GM12878 (cell line): Measurements from ENCODE around the gene WBP2NL. TPM values are rescaled to one million over a fixed set of nuclear protein-coding genes. Genes with fewer than 3 reads are reported as not detected.

Experiments
- ATAC-seq: fragments of 200-7000 bp; cut with Tn5 transposase; 3 replicates; pipeline ENCODE4 v1.9.1; 2020; ENCODE audit warnings: mild to moderate bottlenecking, moderate library complexity
- BruUV-seq: library from RNA; stranded (reverse); fragments of 400-500 nt; replicated peaks from 2 replicates; lab custom pipeline; 2021; lab: Mats Ljungman, UMichigan
- CTCF ChIA-PET: fragments of 300-600 bp; sonication (Branson Sonifier 250); formaldehyde crosslinking; extraction: SDS; loops from one replicate; lab custom pipeline; 2021; ENCODE audit warnings: inconsistent platforms; lab: Yijun Ruan, JAX
- POLR2A ChIA-PET: fragments of 350-600 bp; formaldehyde crosslinking; extraction: SDS; loops from one replicate; lab custom pipeline; 2021; ENCODE audit warnings: inconsistent platforms; lab: Charles Lee
- RAD21 ChIA-PET: fragments of 300-600 bp; sonication (Branson Sonifier 250); formaldehyde crosslinking; loops from one replicate; lab custom pipeline; 2023; ENCODE audit warnings: antibody characterized with exemption; ENCODE audit not compliant: unreplicated experiment; lab: Charles Lee
- SMC1A ChIA-PET: fragments of 300-600 bp; sonication (Branson Sonifier 250); formaldehyde crosslinking; loops from one replicate; lab custom pipeline; 2023; ENCODE audit not compliant: unreplicated experiment, uncharacterized antibody; lab: Charles Lee
- DNase-seq: peaks from one replicate; pipeline ENCODE4 v3.0.0-alpha.2; 2011; ENCODE audit warnings: low read depth, low spot score
- FAIRE-seq: peaks from 3 replicates; lab custom pipeline; 2011; peaks lifted over from hg19 to GRCh38; lab: Jason Lieb, UNC
- H2AFZ ChIP-seq: 2 replicates; pipeline ENCODE4 v1.6.0; 2011; ENCODE audit warnings: low read depth, low read length, control low read depth; ENCODE audit not compliant: control insufficient read depth
- H3K27ac ChIP-seq: 2 replicates; pipeline ENCODE4 v1.5.1; 2011; ENCODE audit warnings: control low read depth; ENCODE audit not compliant: control insufficient read depth, insufficient read depth
- H3K27me3 ChIP-seq, 2 experiments: replicated peaks in 1 of 2; 2 replicates each; pipeline versions ENCODE4 v1.6.0 to v1.6.1; 2011; ENCODE audit warnings: low read length in 1 of 2; ENCODE audit not compliant: control insufficient read depth in 2 of 2, insufficient read depth in 2 of 2
- H3K36me3 ChIP-seq, 2 experiments: 2 replicates each; pipeline ENCODE4 v1.5.1; 2011; ENCODE audit warnings: low read length in 1 of 2; ENCODE audit not compliant: control insufficient read depth in 2 of 2, insufficient read depth in 2 of 2
- H3K4me1 ChIP-seq: 2 replicates; pipeline ENCODE4 v1.6.1; 2011; ENCODE audit warnings: mild to moderate bottlenecking, low read length, moderate library complexity, mixed read lengths; ENCODE audit not compliant: control insufficient read depth, insufficient read depth
- H3K4me2 ChIP-seq: 2 replicates; pipeline ENCODE4 v1.6.0; 2011; ENCODE audit warnings: control low read depth; ENCODE audit not compliant: control insufficient read depth, insufficient read depth
- H3K4me3 ChIP-seq: fragments of 200-600 bp; sonication (generic); 2 replicates; pipeline ENCODE4 v1.5.1; 2016
- H3K79me2 ChIP-seq: 2 replicates; pipeline ENCODE4 v1.6.0; 2011; ENCODE audit warnings: low read length; ENCODE audit not compliant: control insufficient read depth, insufficient read depth
- H3K9ac ChIP-seq: 2 replicates; pipeline ENCODE4 v1.8.0; 2011; ENCODE audit warnings: low read length, control low read depth, mixed read lengths; ENCODE audit not compliant: control insufficient read depth, insufficient read depth
- H3K9me3 ChIP-seq: replicated peaks from 3 replicates; pipeline ENCODE4 v1.5.1; 2011; ENCODE audit warnings: mild to moderate bottlenecking, low read length; ENCODE audit not compliant: control insufficient read depth, insufficient read depth
- H4K20me1 ChIP-seq: 2 replicates; pipeline ENCODE4 v1.6.0; 2011; ENCODE audit not compliant: control insufficient read depth, insufficient read depth
- BMI1 ChIP-seq: fragments of 450-650 bp; IDR thresholded peaks from 2 replicates; pipeline ENCODE4 v1.6.1; 2016; ENCODE audit warnings: mild to moderate bottlenecking, moderate library complexity, borderline replicate concordance
- CHD4 ChIP-seq: fragments of 200-600 bp; sonication (generic); IDR thresholded peaks from 2 replicates; pipeline ENCODE4 v1.6.1; 2016; ENCODE audit warnings: mild to moderate bottlenecking
- MYB ChIP-seq: fragments of 150-350 bp; IDR thresholded peaks from 2 replicates; pipeline ENCODE4 v1.6.1; 2014; ENCODE audit warnings: mild to moderate bottlenecking, low read depth, low read length, borderline replicate concordance
- PAX5 ChIP-seq: IDR thresholded peaks from 2 replicates; pipeline ENCODE4 v1.6.1; 2011; ENCODE audit warnings: low read depth, low read length, borderline replicate concordance
- RAD21 ChIP-seq: IDR thresholded peaks from 2 replicates; pipeline ENCODE4 v1.6.1; 2011; ENCODE audit warnings: mild to moderate bottlenecking, low read depth, low read length, moderate library complexity; ENCODE audit not compliant: insufficient read depth
- SMAD1 ChIP-seq: fragments of 450-650 bp; IDR thresholded peaks from 2 replicates; pipeline ENCODE4 v1.6.1; 2018; ENCODE audit warnings: mild to moderate bottlenecking, low read depth; ENCODE audit not compliant: partially characterized antibody
- SP1 ChIP-seq: IDR thresholded peaks from one replicate; pipeline ENCODE4 v1.6.1; 2011; ENCODE audit warnings: low read depth, low read length
- SREBF1 ChIP-seq: IDR thresholded peaks from 2 replicates; pipeline ENCODE4 v1.6.1; 2012; ENCODE audit warnings: mild to moderate bottlenecking, low read length
- TARDBP ChIP-seq: IDR thresholded peaks from 2 replicates; pipeline ENCODE4 v1.6.1; 2016; ENCODE audit warnings: borderline replicate concordance
- TCF12 ChIP-seq: IDR thresholded peaks from 2 replicates; pipeline ENCODE4 v1.6.1; 2011; ENCODE audit warnings: low read depth, mild to moderate bottlenecking, low read length
- ZBED1 ChIP-seq: IDR thresholded peaks from 2 replicates; pipeline ENCODE4 v1.6.1; 2016; ENCODE audit warnings: borderline replicate concordance
- WGBS: methylation state at CpG from one replicate; pipeline ENCODE4 v1.1.6; 2016; ENCODE audit warnings: low lambda C conversion rate; ENCODE audit not compliant: insufficient replicate concordance, insufficient coverage; ENCODE audit errors: missing lambda C conversion rate; 5-methylcytosine and 5-hydroxymethylcytosine counted together
- in situ Hi-C: fragments of 300-500 bp; cut with MboI; formaldehyde crosslinking; loops from 9 replicates; pipeline ENCODE4 v1.14.3; 2018; ENCODE audit warnings: mixed read lengths
- intact Hi-C: fragments of 100-400 bp; cut with micrococcal nuclease; formaldehyde crosslinking; loops from one replicate; pipeline ENCODE4 v1.14.2; 2022; ENCODE audit not compliant: unreplicated experiment
- polyA plus RNA-seq, 11 experiments: library from polyadenylated mRNA; depleted of rRNA in 4 of 11; unstranded in 6 of 11; stranded (reverse) in 5 of 11; fragments of >200 nt; fragmentation: Nextera tagmentation in 4 of 11; fragmentation: Illumina TruSeq in 1 of 11; extraction: Ambion mirVana in 4 of 11; extraction: Trizol in 1 of 11; gene quantifications; 1 replicate in 1 of 11; 2 replicates in 10 of 11; pipeline versions ENCODE4 v1.2.1 to v1.2.3, GENCODE V29; 2011 to 2016; ENCODE audit warnings: inconsistent platforms in 2 of 11, missing spikeins in 2 of 11, low read depth in 1 of 11
- total RNA-seq, 4 experiments: library from RNA; depleted of rRNA in 3 of 4; stranded (reverse); fragments of >200 nt in 3 of 4; fragmentation: Illumina TruSeq in 1 of 4; extraction: Trizol in 1 of 4; gene quantifications; 2 replicates each; pipeline versions ENCODE4 v1.2.1 to v1.2.3, GENCODE V29; 2013 to 2021
- TF ChIP-seq, protein P1 (sequence below): fragments of 450-650 bp; IDR thresholded peaks from 2 replicates; pipeline ENCODE4 v1.6.1; 2017; ENCODE audit warnings: borderline replicate concordance
- TF ChIP-seq, protein P2 (sequence below): IDR thresholded peaks from 2 replicates; pipeline ENCODE4 v1.6.1; 2011; ENCODE audit warnings: low read depth, mild to moderate bottlenecking, low read length, moderate library complexity, borderline replicate concordance; ENCODE audit errors: extremely low read depth
- TF ChIP-seq, protein P3 (sequence below): IDR thresholded peaks from 2 replicates; pipeline ENCODE4 v1.6.1; 2011; ENCODE audit warnings: low read depth, low read length, improper control_type of control experiment, borderline replicate concordance

Gene WBP2NL
- total and polyA plus RNA-seq, 10 of the 15 experiments (the other 5 are each of a cell fraction or from before 2014, with no cell fraction given) = 0.46 to 1.9 (median 1.3) TPM

DNA sequence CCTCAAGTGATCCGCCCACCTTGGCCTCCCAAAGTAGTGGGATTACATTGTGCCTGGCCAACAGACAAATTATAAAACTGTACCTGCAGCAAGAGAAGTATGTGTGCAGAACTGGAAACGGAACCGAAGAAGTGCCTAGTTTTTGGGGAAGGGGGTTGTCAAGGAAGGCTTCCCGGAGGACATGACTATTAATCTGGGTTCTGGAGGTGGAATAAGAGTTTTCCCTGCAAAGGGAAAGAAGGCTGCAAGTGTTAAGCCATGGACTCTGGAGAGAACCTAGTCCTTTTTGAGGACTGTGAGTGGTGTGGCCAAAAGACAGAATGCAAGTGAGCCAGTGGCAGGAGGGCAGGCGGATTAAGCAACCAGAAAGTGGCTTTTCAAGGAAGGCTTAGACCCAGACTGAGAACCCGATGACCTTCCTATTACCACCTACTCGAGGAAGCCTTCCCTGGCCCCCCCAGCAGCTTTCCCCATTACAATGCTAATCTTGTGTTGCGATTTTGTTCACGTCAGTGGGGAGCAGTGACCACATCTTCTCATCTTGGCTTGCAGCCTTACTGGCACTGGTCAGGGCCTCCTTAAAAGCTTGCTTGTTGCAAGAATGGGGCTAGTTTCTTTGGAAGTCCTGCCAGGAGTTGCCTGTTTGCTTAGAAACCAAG lies 35.0 kb upstream of the WBP2NL start:
- BruUV-seq = no TSS peak
- no peaks in the 10 kb centered on the region for H3K36me3 ChIP-seq
- H3K79me2 ChIP-seq = no peaks in the 10 kb centered on the region
- CTCF ChIA-PET = interaction anchor here (1.6 to 6.3 kb wide), 4 partner anchors 12 to 147 kb away, joined by 3 to 57 read pairs (median 4); no protein-coding TSS in a partner anchor
- POLR2A ChIA-PET = interaction anchor here (0.6 kb wide), 1 partner anchor 15 kb away, joined by 3 read pairs; no protein-coding TSS in a partner anchor
- no peak for TF ChIP-seq RAD21
- TF ChIP-seq, protein P1, sequence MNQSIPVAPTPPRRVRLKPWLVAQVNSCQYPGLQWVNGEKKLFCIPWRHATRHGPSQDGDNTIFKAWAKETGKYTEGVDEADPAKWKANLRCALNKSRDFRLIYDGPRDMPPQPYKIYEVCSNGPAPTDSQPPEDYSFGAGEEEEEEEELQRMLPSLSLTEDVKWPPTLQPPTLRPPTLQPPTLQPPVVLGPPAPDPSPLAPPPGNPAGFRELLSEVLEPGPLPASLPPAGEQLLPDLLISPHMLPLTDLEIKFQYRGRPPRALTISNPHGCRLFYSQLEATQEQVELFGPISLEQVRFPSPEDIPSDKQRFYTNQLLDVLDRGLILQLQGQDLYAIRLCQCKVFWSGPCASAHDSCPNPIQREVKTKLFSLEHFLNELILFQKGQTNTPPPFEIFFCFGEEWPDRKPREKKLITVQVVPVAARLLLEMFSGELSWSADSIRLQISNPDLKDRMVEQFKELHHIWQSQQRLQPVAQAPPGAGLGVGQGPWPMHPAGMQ = no peak
- TF ChIP-seq TARDBP = no peak
- no peak for TF ChIP-seq ZBED1
- no peak for TF ChIP-seq SMAD1
- TF ChIP-seq, protein P2, sequence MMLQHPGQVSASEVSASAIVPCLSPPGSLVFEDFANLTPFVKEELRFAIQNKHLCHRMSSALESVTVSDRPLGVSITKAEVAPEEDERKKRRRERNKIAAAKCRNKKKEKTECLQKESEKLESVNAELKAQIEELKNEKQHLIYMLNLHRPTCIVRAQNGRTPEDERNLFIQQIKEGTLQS = no peak
- no peak for TF ChIP-seq SREBF1
- TF ChIP-seq, protein P3, sequence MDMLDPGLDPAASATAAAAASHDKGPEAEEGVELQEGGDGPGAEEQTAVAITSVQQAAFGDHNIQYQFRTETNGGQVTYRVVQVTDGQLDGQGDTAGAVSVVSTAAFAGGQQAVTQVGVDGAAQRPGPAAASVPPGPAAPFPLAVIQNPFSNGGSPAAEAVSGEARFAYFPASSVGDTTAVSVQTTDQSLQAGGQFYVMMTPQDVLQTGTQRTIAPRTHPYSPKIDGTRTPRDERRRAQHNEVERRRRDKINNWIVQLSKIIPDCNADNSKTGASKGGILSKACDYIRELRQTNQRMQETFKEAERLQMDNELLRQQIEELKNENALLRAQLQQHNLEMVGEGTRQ = no peak
- TF ChIP-seq CHD4 = no peak
- TF ChIP-seq SP1 = no peak
- no peak for TF ChIP-seq BMI1
- no peak for TF ChIP-seq PAX5
- no peak for TF ChIP-seq TCF12
- TF ChIP-seq MYB = no peak
- SMC1A ChIA-PET = interaction anchor here (1.5 to 5.1 kb wide), 2 partner anchors 15 to 148 kb away, joined by 6 to 33 read pairs; no protein-coding TSS in a partner anchor
- no peaks in the 10 kb centered on the region for H4K20me1 ChIP-seq
- H3K27ac ChIP-seq = no peak overlapping the region
- H3K4me1 ChIP-seq = peaks cover 7% of the 10 kb centered on the region; the same call in 1 of the 2 replicates
- RAD21 ChIA-PET = interaction anchor here (1.1 to 1.5 kb wide), 3 partner anchors 98 to 149 kb away, joined by 3 to 4 read pairs (median 3); partner anchors contain the start of gene NDUFA6
- no peak for ATAC-seq
- no peak for DNase-seq
- no peak for FAIRE-seq
- in situ Hi-C loops (no loop called here), intact Hi-C loops (loop anchor here (10.0 kb wide), 1 partner anchor 511 kb away; no protein-coding TSS in a partner anchor)
- H3K4me2 ChIP-seq = no peak overlapping the region
- H2AFZ ChIP-seq = no peak overlapping the region
- no peak overlapping the region for H3K4me3 ChIP-seq
- 60% methylated on average over 9 of the region's 9 CpGs for WGBS
- no peak overlapping the region for H3K9ac ChIP-seq
- H3K9me3 ChIP-seq = no peaks in the 10 kb centered on the region
- no peaks in the 10 kb centered on the region for H3K27me3 ChIP-seq
